Measurements from ENCODE around the gene CD1D. TPM values are rescaled to one million over a fixed set of nuclear protein-coding genes. Genes with fewer than 3 reads are reported as not detected.

Gene CD1D
- polyA plus RNA-seq, 4 donors = 5.3 to 6.8 (median 5.9) TPM

Other genes with a start within 250 kb of the CD1D start
- 100 to 1,000 TPM; 184 to 191 (median 190) TPM for gene KIRREL1, start 187.2 kb upstream of the CD1D start, polyA plus RNA-seq (ENCODE audit: insufficient read length in 4 of 4)
- under 1 TPM in 1 of 4 donors, not detected in 3; 0.25 TPM for gene CD1A, start 73.5 kb downstream of the CD1D start, polyA plus RNA-seq (ENCODE audit: insufficient read length in 4 of 4)
- gene CD1C, start 109.0 kb downstream of the CD1D start, polyA plus RNA-seq (ENCODE audit: insufficient read length in 4 of 4) = 1 to 10 TPM; 1.0 to 1.4 (median 1.2) TPM
- gene CD1B, start 150.6 kb downstream of the CD1D start, polyA plus RNA-seq (ENCODE audit: insufficient read length in 4 of 4) = under 1 TPM in 1 of 4 donors, not detected in 3; 0.61 TPM
- gene CD1E, start 173.0 kb downstream of the CD1D start, polyA plus RNA-seq (ENCODE audit: insufficient read length in 4 of 4) = 1 to 10 TPM in 1 of 4 donors, under 1 TPM in 1, not detected in 2; 0.21 to 1.8 TPM
- gene OR10T2, start 218.6 kb downstream of the CD1D start, polyA plus RNA-seq (ENCODE audit: insufficient read length in 4 of 4) = not detected
- gene OR10K2, start 245.3 kb downstream of the CD1D start, polyA plus RNA-seq (ENCODE audit: insufficient read length in 4 of 4) = under 1 TPM in 1 of 4 donors, not detected in 3; 0.01 TPM

All from right renal pelvis (tissue), 4 donors.